Skeletal muscle satellite cell (primary cell): ENCODE measurements around the gene SLC7A8.
A peak's percentile ranks its signal among the peaks of the same experiment; 100 is the strongest.
"Not testable (repeated sequence)": the region's sequence is repeated elsewhere in the genome, so short reads cannot be mapped to it uniquely, and the experiment has no call there.

ENCODE experiments used
- H3K27me3 ChIP-seq: 2 replicates; pipeline ENCODE4 v1.7.0; 2013; ENCODE audit warnings: low read length; ENCODE audit not compliant: control insufficient read depth, insufficient read depth
- H3K36me3 ChIP-seq: 2 replicates; pipeline ENCODE4 v1.7.0; 2013; ENCODE audit warnings: mild to moderate bottlenecking, control low read depth, low read length; ENCODE audit not compliant: insufficient read depth
- H3K4me1 ChIP-seq: 2 replicates; pipeline ENCODE4 v1.7.0; 2013; ENCODE audit warnings: low read length; ENCODE audit not compliant: control insufficient read depth, insufficient read depth
- H3K4me2 ChIP-seq: 2 replicates; pipeline ENCODE4 v1.7.0; 2013; ENCODE audit warnings: mild to moderate bottlenecking, low read length
- H3K4me3 ChIP-seq: 2 replicates; pipeline ENCODE4 v1.7.0; 2013; ENCODE audit warnings: low read length
- H3K9ac ChIP-seq: 2 replicates; pipeline ENCODE4 v1.7.0; 2013; ENCODE audit warnings: mild to moderate bottlenecking, low read depth, low read length, moderate library complexity
- H3K9me3 ChIP-seq: replicated peaks from 2 replicates; pipeline ENCODE4 v1.7.0; 2013; ENCODE audit warnings: mild to moderate bottlenecking, control low read depth, low read length

SLC7A8 gene

DNA sequence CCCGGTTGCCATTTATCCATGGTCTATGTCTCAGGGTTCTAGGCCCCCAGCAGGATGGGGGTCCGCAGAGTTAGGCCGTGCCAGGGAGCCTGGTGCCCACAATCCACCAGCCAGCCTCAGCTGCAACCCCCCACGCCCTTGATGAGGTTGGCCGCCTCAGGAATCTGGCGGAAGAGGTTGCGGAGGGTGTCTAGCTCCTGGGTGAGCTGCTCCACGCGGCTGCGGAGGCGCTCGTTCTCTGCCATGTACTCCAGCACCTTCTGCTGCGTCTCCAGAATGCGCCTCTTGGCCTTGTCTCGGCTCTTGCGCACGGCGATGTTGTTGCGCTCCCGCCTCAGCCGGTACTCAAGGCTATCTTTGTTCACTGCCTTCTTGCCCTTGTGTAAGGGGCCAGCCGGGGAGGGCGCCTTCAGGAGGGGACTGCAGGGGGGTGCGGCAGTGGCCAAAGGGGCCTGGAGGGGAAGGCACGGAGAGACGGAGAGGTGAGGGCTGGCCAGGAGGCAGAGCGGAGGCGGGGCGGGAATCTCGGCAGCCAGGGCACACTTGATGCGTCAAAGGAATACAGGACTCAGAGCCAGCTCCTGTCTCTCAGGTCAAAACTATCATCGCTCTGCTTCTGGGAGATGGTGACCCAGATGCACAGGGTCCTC, 66.0 kb downstream of the SLC7A8 start:
- Histone ChIP-seq H3K27me3 (peaks cover 3% of the 10 kb centered on the region), H3K4me3 (no peak overlapping the region), H3K9me3 (no peaks in the 10 kb centered on the region), H3K36me3 (no peaks in the 10 kb centered on the region), H3K4me1 (peaks cover 39% of the 10 kb centered on the region), H3K4me2 (no peak overlapping the region), H3K9ac (no peak overlapping the region)

DNA sequence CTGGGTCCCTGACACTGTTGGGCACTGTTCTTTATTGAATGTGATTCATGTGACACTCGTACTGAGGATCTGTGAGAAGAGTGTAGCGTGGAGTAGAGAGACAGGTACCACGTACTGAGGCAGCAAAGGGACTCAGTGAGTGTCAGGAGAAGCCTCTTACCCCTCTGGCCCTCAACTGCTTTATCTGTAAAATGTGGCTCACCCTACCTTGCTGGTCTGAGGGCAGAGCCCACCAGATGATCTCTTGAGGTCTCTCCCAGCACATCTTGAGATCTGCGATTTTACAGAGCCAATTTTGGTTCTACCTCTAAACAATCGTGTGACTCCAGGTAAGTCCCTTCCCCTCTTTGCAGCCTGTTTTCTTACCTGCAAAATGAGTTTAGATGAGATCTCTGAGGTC, 67.5 kb downstream of the SLC7A8 start:
- Histone ChIP-seq H3K9ac (peak overlapping the region; percentile 68), H3K36me3 (no peaks in the 10 kb centered on the region), H3K9me3 (no peaks in the 10 kb centered on the region), H3K4me2 (no peak overlapping the region), H3K4me3 (no peak overlapping the region), H3K27me3 (peaks cover 12% of the 10 kb centered on the region), H3K4me1 (peaks cover 29% of the 10 kb centered on the region)

DNA sequence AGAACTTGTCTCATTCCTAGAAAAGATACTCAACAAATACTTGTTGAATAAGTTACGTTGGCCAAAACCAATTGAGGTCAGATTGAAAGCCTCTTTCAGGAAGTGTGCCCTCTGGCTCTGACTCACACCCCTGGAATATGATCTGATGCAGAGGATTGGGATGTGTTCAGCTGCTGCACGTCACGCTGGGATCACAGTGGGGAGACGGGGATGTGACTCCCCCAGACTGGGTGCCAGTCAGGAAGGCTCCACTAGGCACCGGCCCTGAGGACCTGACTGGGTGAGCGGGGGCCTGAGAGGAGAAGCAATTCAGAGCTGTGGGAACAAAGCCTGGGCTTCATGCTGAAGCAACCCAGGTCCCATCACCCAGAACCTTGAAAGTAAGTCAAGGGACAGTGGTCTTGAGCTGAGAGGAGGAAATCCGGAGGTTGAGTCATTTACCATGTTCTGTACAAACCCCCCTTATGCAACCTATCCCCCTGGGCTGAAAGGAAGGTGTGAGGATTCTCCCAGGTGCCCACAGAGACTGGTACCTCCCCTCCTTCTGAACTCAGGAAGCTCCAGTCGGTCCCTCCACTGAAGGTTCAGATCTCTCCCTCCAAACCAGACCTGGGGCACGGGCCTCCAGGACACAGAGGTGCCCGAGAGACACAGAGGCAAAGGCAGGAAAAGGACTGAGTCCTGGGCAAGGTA, 68.3 kb downstream of the SLC7A8 start:
- Histone ChIP-seq H3K4me1 (peaks cover 28% of the 10 kb centered on the region), H3K4me3 (peak overlapping the region; percentile 18), H3K9ac (peak overlapping the region; percentile 68), H3K9me3 (no peaks in the 10 kb centered on the region), H3K27me3 (peaks cover 15% of the 10 kb centered on the region), H3K36me3 (no peaks in the 10 kb centered on the region), H3K4me2 (peak overlapping the region; percentile 59)

DNA sequence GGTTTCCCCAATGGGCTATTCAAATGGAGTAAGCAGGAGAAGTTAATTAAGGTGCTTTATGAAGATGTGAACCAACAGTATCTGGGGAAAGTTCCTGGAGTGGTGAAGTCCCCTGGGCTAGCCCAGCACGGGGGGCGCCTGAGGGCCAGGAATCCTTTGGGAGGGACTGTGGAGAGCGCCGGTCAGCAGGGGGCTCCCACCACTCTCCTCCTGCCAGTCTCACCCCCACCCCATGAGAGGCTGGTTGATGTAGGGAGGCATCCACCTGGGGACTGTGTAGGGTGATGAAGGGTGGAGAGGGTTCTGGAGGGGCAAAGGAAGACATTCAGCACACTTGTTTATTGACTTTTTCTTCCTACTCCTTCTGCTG, 68.8 kb downstream of the SLC7A8 start:
- H3K9me3 ChIP-seq: no peaks in the 10 kb centered on the region
- peak overlapping the region; percentile 40 for H3K9ac ChIP-seq
- H3K36me3 ChIP-seq: no peaks in the 10 kb centered on the region
- peaks cover 28% of the 10 kb centered on the region for H3K4me1 ChIP-seq
- H3K4me3 ChIP-seq: peak overlapping the region; percentile 8
- peak overlapping the region; percentile 59 for H3K4me2 ChIP-seq
- peaks cover 15% of the 10 kb centered on the region for H3K27me3 ChIP-seq

DNA sequence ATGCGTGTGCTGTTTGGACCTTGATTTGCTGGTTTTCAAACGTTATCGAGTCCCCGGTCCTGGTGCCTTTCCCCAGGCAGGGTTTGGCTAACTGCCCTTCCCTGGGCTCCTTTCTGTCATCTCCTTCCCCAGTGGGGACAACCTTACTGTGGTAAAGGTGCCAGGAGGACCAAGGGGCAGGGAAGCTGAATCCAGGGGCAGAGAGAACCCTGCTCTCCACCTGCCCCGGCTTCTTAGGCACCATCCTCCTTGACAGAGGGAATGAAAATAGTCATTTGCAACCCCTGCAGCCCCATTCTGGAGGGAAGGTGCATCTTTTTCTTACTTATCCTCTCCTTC, 69.4 kb downstream of the SLC7A8 start:
- Histone ChIP-seq H3K4me3 (no peak overlapping the region), H3K9me3 (no peaks in the 10 kb centered on the region), H3K36me3 (no peaks in the 10 kb centered on the region), H3K4me2 (no peak overlapping the region), H3K4me1 (peaks cover 28% of the 10 kb centered on the region), H3K27me3 (peaks cover 15% of the 10 kb centered on the region), H3K9ac (no peak overlapping the region)

DNA sequence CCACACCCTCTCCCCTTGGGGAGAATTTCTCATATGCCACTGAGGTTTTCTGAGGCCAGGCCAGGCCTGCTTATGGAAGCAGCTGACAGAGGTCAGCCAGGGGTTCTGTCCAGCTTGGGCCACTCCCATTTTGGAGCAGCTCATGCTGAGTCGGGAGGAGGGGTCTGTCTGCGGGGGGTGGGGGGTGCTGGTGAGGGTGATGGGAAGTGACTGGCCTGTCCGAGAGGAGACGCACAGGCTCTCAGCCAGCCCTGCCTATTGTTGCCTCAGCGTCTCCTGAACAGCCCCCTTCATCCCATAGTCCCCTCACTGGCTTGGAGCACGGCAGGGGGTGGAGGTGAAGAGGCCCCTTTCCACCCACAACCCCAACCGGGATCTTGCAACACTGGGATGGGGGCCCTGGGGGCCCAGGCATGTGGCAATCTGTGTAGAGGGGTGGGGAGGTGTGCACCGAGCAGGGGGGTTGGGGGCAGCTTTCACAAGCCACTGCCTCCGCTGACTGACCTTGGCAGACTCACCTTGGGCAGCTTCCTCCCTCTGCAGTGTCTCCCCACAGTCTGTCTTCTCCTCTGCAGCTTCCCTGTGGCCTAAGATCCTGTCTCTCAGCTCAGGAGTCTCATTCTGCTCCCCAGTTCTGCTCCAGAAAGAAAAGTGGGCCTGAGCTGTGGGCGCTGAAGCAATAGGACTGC, 69.9 kb downstream of the SLC7A8 start:
- Histone ChIP-seq H3K4me3 (no peak overlapping the region), H3K9me3 (no peaks in the 10 kb centered on the region), H3K4me2 (no peak overlapping the region), H3K9ac (no peak overlapping the region), H3K27me3 (peaks cover 15% of the 10 kb centered on the region), H3K4me1 (peaks cover 28% of the 10 kb centered on the region), H3K36me3 (no peaks in the 10 kb centered on the region)

DNA sequence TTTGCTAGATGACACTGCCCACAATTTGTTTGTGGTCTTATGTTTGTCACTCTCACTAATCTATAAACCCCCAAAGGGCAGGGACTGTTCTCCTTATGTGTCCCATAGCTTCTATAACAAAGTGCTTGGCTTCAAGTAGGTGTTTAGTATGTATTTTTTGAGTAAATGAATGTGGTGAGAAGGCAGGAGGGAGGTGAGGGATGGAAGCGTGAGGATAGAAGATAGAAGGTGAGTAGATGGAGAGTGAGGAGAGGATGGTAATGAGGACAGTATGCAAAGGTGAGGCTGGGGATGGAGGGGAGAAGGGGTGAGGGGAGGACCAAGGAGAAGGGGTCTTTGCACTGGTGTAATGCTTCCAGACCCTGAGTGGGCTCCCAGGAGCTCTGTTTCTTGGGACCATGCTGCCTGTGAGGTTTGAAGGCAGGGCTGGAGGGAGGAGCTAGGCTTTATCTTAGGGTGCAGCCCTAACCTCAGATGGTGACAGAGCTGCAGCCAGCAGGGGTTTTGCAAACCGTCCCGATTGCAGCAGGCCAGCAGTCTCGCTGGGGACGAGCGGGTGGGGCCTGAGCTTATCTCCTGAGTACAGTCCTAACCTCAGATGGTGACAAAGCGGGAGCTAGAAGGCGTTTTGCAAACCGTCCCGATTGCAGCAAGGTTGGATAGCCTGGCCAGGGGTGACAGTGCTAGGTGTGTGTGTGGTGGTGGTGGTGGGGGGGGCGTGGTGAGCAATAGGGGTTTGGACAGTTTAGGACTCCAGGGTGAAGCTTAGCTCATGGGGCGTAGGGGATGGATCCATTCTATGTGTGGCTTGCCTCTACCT, 70.9 kb downstream of the SLC7A8 start:
- Histone ChIP-seq H3K27me3 (peaks cover 15% of the 10 kb centered on the region), H3K4me1 (peaks cover 28% of the 10 kb centered on the region), H3K9ac (no peak overlapping the region), H3K9me3 (no peaks in the 10 kb centered on the region), H3K36me3 (no peaks in the 10 kb centered on the region), H3K4me3 (no peak overlapping the region), H3K4me2 (no peak overlapping the region)

DNA sequence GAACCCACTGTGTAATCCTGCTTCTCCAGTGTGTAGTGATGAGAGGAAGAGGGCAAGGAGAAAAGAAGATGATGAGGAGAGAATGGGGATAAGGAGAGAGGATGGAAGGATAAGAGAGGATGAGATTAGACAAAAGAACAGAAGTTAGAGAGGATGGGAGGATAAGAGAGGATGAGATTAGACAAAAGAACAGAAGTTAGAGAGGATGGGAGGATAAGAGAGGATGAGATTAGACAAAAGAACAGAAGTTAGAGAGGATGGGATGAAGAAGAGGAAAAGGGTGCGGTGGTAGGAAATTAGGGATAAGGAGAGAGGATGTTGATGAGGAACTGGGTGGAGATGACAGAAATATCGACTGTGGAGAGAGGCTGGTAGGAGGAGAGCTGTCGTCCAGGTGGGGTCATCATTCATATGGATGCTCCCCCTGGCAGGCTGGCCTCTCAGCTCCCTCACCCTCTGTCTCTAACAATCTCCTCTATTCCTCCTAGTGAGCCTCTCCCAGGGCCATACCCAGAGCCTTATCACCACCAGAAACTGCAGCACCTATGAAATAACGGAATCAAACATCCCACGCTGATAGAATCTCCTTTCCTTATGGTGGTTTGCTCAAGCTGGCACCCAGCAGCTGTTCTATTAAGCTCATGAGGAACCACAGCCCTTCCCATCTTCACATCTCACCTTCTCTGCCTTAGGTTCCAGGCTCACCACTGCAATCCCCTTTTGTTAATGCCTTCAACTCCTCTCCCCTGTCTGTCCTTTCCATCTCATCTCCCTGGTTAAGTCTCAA, 72.7 kb downstream of the SLC7A8 start:
- peaks cover 15% of the 10 kb centered on the region for H3K27me3 ChIP-seq
- H3K9me3 ChIP-seq: no peaks in the 10 kb centered on the region
- no peaks in the 10 kb centered on the region for H3K36me3 ChIP-seq
- no peak overlapping the region for H3K9ac ChIP-seq
- H3K4me1 ChIP-seq: peaks cover 27% of the 10 kb centered on the region
- H3K4me2 ChIP-seq: no peak overlapping the region
- no peak overlapping the region for H3K4me3 ChIP-seq

DNA sequence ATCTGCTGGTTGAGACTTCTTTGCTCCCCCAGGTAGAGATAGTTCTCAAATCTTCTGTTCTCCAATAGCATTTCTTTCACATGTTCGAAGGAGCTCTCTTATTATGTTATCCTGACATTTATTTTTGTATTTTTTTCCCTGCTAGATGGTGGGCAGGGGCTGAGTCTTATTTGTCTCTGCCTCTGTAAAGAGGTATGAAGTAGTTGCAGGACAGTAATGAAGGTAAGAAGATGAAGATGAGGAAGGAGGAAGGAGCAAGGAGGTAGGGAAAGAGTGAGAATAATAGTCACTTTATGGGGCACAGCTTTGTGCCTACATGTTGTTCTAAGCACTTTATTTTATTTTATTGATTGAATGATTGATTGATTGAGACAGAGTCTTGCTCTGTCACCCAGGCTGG, 73.7 kb downstream of the SLC7A8 start:
- Histone ChIP-seq H3K4me3 (no peak overlapping the region), H3K4me2 (no peak overlapping the region), H3K36me3 (no peaks in the 10 kb centered on the region), H3K4me1 (peaks cover 17% of the 10 kb centered on the region), H3K9ac (no peak overlapping the region), H3K27me3 (peaks cover 15% of the 10 kb centered on the region), H3K9me3 (no peaks in the 10 kb centered on the region)

DNA sequence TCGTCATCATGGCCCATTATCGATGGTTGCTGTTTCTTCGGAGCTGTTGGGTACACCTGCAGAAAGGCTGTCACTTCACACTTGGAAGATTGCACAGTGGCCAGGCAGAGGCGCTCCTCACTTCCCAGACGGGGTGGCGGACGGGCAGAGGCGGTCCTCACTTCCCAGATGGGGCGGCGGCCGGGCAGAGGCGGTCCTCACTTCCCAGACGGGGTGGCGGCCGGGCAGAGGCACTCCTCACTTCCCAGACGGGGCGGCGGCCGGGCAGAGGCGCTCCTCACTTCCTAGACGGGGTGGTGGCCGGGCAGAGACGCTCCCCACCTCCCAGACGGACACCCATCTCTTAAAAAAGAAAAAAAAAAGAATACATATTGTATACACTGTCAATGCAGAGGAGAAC, 75.3 kb downstream of the SLC7A8 start:
- H3K27me3 ChIP-seq: peaks cover 15% of the 10 kb centered on the region
- H3K36me3 ChIP-seq, H3K4me1 ChIP-seq, H3K9ac ChIP-seq, H3K4me3 ChIP-seq, H3K9me3 ChIP-seq, H3K4me2 ChIP-seq: not testable (repeated sequence)

DNA sequence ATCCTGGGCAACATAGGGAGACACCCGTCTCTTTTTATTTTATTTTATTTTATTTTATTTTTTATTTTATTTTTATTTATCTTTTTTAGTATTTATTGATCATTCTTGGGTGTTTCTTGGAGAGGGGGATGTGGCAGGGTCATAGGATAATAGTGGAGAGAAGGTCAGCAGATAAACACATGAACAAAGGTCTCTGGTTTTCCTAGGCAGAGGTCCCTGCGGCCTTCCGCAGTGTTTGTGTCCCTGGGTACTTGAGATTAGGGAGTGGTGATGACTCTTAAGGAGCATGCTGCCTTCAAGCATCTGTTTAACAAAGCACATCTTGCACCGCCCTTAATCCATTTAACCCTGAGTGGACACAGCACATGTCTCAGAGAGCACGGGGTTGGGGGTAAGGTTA, 75.8 kb downstream of the SLC7A8 start:
- H3K4me2 ChIP-seq, H3K4me3 ChIP-seq, H3K9me3 ChIP-seq, H3K36me3 ChIP-seq, H3K4me1 ChIP-seq, H3K9ac ChIP-seq: not testable (repeated sequence)
- peaks cover 14% of the 10 kb centered on the region for H3K27me3 ChIP-seq
